T-helper 22 cell (primary cell): ENCODE data around the gene FAM156B.
"Not testable (repeated sequence)": the region's sequence is repeated elsewhere in the genome, so short reads cannot be mapped to it uniquely, and the experiment has no call there.

Source experiments
- DNase-seq: peaks from one replicate; pipeline ENCODE4 v3.0.0-alpha.2; 2020; ENCODE audit warnings: low read depth

Gene FAM156B

DNA sequence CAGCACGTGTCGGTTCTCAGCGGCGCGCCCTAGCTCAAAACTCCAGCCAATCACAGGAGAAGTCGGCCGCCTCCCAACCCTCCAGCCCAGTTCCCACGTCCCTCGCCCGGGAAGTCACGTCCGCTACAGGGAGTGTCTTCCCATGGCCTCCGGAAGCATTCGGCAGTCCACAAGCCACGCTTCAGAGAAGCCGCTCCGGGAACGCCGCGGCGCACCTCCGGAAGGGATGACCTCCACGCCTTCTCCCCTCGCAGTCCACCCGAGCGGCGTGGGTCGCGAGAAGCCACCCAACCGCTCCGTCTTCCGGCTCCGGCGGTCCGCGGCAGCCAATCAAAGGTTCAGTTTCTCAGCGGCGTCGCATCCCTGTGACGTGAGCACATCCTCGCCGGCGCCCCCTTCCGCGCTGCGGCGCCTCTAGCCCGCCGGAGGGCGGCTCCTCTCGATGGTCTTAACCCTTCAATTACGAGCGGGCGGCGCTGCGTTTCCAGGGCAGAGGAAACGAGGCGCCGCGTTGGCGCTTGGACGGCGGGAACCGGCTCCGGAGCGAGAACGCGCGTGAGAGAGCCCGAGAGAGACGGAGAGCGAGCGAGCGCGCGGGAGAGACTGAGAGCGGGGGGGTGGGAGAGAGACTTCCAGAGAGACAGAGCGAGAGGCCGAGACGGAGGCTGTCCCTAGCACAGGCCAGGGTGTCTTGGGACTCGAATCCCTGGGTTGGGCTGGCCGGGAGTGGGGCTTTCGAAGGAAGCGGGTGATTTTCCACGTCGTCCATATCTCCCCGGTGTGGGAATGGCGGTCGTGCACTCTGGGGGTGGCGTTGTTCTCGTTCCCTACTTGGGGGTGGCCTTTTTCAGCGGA, at the start of gene FAM156B:
TSS of gene FAM156B (plus strand) at position 476 of the 855 bp plus-strand sequence. CDS start 9,896 bp downstream, outside the sequence.
- DNase-seq, result not testable (repeated sequence)

GRCh38 chrX:52852110-52852860, 44.8 kb upstream of the FAM156B start:
- no peak for DNase-seq

GRCh38 chrX:52856991-52857525, 40.1 kb upstream of the FAM156B start:
- not testable (repeated sequence) for DNase-seq

DNA sequence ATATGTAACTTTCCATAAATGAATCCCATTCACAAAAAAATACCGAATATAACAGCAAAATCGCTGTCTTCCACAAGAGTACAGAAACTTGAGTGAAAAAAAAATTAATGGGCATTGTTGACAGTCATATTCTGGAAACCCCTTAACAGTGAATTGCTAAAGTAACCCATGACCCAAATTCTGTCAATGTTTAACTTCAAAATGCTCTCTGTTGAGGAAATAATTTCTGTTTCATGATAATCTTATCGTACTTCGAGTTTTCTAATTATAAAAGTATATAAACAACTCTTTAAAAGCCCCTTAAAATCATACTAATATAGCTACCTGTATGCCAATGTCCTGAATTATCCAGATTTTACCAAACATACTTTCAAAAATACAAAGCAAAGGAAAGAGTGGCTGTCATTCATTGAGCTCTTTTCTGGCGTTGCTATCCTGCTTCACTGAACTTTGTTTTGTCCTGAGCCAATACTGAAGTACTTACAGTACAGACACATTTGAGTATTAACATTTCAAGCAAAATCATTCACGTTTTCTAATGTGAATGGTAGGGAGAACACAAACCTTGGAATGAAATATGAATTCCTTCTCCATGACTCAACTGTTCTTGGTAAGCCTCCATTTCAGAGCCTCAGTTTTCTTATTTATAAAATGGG, 31.7 kb upstream of the FAM156B start:
- DNase-seq, result no peak

DNA sequence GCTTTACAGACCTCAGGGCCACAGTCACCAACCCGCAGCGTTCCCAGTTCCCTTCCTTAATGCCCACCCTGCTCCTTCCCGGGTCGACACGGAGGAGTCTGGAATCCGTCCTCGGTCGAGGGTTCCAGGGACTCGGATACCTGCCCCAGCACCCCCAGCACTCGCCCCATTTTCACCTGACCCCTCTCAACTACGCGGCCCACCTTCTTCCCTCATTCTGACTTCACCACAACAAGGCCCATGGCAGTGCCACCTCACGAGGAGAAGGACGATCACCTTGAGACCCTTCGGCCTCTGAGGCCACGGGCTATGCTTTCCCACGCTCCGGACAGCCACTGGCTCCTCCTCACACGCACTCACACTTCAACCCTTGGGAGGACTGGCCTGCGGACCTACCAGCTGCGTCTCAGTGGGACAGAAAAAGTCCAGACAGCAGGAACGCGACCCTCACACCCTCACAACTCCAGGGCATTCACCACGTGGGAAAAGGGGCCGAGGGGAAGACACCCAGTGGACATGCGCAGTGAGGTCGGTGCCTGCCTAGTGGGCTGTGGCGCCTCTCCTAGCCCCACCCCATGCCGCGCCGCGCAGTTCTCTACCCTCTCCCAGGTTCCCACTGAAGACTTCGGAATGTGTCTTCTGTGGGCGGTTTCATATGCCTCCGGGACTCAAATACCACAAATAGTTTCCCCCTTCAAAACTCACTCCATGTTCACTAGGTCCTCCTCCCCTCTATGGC, 29.4 kb upstream of the FAM156B start, which contains the start of gene XAGE3:
TSS of gene XAGE3 (minus strand) at position 474 of the 739 bp plus-strand sequence. CDS start 950 bp downstream, outside the sequence.
- DNase-seq, result no peak

- no peak for DNase-seq
Observed at GRCh38 chrX:52870046-52870445, 27.1 kb upstream of the FAM156B start.

- DNase-seq, result not testable (repeated sequence)
Observed at GRCh38 chrX:52873825-52874224, 23.3 kb upstream of the FAM156B start.

DNA sequence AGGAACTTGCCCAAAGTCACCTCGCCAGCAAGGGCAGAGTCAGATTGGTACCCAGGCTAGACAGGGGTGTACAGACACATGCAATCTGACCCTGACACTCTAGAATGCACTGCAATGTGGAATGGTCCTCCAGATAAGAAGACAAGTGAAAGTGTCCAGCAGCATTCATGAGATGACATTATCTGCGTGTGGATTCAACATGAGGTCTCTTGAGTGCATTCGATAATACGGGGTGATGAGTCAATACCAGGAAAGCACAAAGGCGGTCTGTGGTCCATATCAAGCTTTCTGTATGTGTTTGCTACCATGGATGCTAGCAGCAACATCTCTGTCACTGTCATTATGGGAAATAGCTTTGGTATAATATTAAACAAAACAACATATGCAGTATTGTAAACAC, 22.5 kb upstream of the FAM156B start:
- DNase-seq, result no peak

GRCh38 chrX:52875436-52875835, 21.7 kb upstream of the FAM156B start:
- DNase-seq, result not testable (repeated sequence)

DNA sequence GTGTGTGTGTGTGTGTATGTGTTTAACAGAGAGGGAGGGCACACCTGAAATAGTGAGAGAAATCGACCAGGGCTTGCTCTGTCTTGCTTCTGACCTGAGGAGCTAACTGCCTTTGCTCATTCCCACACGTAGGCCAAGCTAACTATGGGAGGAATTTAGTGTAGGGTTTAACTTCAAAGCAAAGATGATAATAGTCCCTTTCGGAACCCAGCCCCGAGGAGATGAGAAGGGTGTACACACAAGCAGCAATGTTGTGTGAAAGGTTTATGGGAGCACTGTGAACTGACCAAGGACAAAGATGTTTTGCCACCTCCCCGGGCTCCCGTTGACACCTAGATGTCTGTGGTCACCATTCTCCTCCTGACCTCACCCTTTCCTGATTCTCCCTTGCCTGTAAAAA, 20.7 kb upstream of the FAM156B start:
- DNase-seq, result not testable (repeated sequence)

- DNase-seq, result not testable (repeated sequence)
Observed at GRCh38 chrX:52887459-52887858, 9.7 kb upstream of the FAM156B start.

DNA sequence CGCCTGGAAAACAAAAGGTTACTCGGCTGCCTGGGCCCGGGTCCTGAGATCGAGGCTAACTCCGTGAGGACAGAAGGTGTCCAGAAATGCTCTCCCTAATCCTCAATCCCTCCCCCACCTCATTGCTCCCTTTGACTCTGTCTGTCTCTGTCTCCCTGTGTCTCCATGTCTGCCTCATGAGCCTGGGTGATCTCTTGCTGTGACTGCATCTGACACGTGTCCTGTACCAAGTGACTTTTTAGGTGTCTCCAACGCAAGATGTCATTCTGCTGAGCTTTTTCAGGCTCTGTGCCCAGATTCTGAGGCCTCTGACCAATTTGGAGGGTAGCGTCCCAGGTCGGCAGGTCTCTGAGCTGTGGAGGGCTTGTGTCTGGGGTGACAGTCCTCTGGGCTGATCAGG, 9.0 kb upstream of the FAM156B start:
- not testable (repeated sequence) for DNase-seq

DNA sequence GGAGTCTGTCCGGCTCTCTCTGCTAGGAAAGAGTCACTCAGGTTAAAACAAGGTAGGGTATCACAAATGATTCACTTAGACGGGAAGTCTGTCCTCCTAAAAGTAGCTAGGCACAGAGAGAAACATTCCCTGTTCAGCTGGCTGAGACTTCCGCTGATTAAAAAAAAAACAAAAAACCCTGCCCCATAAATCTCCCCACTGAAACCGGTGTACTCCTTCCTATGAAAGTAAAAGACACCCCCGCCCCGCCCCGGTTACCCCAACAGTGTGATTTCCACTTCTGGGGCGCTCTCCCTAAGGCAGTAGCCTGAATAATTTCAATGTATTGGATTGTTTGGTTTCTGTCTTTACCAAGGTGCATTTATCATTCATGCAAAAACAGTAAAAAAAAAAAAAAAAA, 692 bp upstream of the FAM156B start:
- not testable (repeated sequence) for DNase-seq

DNA sequence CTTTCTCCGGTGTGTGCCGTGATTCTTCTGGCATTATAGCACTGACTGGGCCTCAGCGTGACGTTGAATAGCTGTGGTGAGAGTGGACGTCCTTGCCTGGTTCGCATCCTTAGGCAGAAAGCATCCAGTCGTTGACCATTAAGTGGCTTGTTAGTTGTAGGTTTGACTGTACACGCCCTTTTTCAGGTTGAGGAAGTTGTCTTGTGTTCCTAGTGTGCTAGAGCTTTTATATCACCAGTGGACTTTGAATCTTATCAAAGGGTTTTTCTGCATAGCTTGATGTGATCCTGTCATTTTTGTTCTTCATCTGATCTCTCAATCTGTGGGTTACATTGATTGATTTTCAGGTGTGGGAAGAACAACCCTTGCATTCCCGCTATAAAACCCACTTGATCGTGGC, 8.4 kb downstream of the FAM156B start:
- not testable (repeated sequence) for DNase-seq

DNA sequence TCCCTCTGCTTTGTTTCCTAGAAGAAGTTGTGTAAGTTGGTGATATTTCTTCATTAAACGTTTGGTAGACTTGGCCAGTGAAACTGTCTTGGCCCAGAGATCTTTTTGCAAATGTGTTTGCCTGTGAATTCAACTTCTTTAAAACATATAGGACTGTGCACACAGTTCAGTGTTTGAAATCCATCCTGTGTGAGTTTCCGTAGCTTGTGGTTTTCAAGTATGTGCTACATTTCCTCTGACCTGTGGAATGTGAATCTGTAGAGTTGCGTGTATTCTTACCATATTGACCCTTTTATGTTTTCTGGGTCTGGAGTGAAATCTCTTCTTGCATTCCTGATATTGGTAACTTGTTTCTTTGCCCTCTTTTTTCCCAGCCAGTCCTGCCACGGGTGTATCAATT, 8.9 kb downstream of the FAM156B start:
- not testable (repeated sequence) for DNase-seq

DNA sequence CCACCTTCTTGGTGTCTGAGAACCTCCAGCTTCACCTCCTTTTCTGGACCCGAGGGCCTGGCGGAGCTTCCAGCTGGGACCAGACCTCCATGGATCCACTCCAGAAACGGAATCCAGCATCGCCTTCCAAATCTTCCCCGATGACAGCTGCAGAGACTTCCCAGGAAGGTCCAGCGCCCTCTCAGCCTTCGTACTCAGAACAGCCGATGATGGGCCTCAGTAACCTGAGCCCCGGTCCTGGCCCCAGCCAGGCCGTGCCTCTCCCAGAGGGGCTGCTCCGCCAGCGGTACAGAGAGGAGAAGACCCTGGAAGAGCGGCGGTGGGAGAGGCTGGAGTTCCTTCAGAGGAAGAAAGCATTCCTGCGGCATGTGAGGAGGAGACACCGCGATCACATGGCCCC, 10.0 kb downstream of the FAM156B start:
- not testable (repeated sequence) for DNase-seq

GRCh38 chrX:52907900-52908299, 10.8 kb downstream of the FAM156B start:
- not testable (repeated sequence) for DNase-seq

- not testable (repeated sequence) for DNase-seq
Observed at GRCh38 chrX:52909313-52909969, 12.3 kb downstream of the FAM156B start.

DNA sequence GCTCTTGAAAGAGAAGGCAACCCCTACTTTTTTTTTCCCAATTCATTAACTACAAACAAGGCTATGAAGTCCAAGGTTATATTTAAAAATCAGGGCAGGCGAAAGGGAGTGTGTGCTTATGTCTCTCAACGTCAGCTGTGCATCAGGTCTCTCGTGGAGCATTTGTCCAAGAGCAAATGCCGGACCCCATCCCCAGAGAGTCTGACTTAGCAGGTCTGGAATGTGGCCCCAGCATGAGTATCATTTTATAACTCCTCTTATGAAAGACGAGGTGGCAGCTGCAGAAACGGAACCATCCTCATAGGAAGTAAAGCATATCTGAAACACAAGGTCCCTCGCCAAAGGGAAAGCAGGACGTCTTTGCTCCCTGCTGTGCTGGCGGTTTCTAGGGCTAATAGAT, 16.6 kb downstream of the FAM156B start:
- DNase-seq, result not testable (repeated sequence)

DNA sequence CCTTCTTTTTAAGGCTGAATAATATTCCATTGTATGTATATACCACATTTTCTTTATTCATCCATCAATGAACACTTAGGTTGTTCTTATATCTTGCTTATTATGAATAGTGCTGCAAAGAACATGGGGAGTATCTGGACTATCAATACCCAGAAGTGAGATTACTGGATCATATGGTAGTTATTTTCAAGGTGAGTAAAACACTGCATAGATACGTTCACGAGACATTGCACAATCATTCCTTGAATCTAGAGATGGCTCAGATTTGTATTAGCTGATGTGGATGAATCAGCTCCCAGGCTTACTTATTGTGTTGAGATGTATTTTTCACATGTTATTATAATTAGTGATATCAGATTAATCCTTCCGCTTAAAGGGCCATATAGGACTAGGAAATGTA, 17.6 kb downstream of the FAM156B start:
- not testable (repeated sequence) for DNase-seq

DNA sequence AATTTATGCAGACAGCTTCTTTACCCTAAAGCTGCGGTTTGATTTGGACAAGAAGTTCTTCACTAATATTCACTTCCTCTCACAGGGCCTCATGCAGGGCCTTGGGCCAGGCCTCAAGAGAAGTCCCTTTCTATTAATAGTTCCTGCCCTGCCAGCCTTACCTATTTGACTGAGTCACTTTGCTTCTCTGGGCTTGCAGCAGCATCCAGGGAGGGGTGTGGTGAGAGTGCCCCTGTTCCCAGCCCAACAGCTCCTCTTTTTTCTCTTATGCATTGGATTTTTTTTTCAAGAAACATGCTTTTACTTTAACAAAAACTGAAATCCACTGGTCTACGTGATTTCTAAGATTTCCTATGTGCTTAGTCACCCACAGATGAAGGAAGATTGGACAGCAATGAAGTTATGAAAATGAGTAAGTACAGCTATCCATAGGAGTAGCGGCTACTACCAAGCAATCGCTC, 26.7 kb downstream of the FAM156B start:
- no peak for DNase-seq
